ENCODE data around the gene FOXF1. TPM values are rescaled to one million over a fixed set of nuclear protein-coding genes. Genes with fewer than 3 reads are reported as not detected.

FOXF1 gene
- total and polyA plus RNA-seq, 2 experiments from 2014 or later = 2.6 to 4.4 TPM

DNA sequence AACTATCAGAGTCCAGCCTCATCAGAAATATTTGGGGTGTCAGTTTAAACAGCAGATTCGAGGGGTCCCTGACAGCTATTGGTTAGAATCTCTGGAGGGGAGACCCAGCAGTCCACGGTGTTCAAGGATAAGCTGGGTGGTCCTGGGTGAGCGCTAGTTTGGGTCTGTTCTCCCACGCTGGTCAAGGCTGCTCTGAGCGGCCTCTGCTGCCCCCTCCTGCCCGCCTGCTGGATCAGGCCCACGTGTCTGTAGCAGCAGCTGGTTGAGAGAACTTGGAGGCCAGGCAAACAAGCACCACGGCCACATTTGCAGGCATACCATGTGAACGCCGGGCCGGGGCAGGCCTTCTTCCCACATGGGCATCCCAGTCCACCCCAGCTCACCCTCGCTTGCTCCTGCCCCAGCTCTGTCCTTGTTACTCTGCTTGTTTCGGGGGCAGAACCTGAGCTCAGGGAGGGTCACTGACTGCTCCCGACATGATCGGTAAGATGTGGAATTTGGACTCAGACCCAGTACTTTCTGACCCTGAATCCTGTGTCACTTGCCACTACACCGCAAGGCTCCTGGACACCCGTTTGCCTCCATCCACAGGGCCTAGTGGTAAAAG, 7.4 kb downstream of the FOXF1 start:
- H3K4me1 ChIP-seq (ENCODE audit: low read depth) = peaks cover 7% of the 10 kb centered on the region
- H3K27me3 ChIP-seq = peaks cover 69% of the 10 kb centered on the region
- peak; percentile 78 to 79 for DNase-seq (ENCODE audit: low read depth in 1 of 2, low spot score in 1 of 2)
- H3K27ac ChIP-seq = no peak overlapping the region
- H3K36me3 ChIP-seq = no peaks in the 10 kb centered on the region
- TF ChIP-seq, protein P1, sequence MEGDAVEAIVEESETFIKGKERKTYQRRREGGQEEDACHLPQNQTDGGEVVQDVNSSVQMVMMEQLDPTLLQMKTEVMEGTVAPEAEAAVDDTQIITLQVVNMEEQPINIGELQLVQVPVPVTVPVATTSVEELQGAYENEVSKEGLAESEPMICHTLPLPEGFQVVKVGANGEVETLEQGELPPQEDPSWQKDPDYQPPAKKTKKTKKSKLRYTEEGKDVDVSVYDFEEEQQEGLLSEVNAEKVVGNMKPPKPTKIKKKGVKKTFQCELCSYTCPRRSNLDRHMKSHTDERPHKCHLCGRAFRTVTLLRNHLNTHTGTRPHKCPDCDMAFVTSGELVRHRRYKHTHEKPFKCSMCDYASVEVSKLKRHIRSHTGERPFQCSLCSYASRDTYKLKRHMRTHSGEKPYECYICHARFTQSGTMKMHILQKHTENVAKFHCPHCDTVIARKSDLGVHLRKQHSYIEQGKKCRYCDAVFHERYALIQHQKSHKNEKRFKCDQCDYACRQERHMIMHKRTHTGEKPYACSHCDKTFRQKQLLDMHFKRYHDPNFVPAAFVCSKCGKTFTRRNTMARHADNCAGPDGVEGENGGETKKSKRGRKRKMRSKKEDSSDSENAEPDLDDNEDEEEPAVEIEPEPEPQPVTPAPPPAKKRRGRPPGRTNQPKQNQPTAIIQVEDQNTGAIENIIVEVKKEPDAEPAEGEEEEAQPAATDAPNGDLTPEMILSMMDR (IDR thresholded peaks at IDR 0.05; ENCODE audit: low read depth, low read length) = peak; percentile 90
- no peak overlapping the region for H3K4me3 ChIP-seq
- H3K9me3 ChIP-seq (ENCODE audit: low read depth) = no peaks in the 10 kb centered on the region

DNA sequence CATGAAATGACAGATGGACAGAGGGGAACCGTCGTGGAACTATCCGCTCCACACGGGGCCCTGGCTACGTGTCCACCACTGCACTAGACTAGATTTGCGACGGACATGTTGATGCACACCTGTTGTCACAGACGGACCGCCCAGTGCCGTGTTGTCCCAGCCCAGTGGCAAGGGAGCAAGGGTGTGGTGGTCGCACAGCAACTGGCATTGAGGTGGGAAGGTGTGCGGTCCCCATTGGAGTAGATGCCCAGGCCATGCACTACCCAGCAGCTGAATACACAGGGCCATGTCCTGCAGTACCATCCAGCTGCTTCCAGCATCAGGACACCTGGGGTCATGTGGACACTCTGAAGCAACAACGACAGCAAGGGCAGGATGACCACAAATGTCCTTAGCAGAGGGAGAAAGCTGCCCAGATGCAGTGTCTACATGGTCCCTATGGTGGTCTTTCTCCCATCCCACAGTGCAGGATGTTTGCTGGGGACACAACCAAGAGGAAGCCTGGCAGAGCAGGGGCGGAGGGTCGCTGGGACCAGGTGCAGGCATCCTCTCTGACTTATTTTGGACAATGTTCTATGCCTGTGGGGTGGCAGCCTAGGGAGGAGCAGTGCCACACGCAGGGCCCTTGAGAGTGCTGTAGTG, 8.8 kb downstream of the FOXF1 start:
- H3K4me1 ChIP-seq (ENCODE audit: low read depth) = peaks cover 7% of the 10 kb centered on the region
- H3K27me3 ChIP-seq = peaks cover 55% of the 10 kb centered on the region
- H3K9me3 ChIP-seq (ENCODE audit: low read depth) = no peaks in the 10 kb centered on the region
- DNase-seq (ENCODE audit: low read depth in 1 of 2, low spot score in 1 of 2) = no peak
- H3K27ac ChIP-seq = no peak overlapping the region
- H3K4me3 ChIP-seq = no peak overlapping the region
- no peaks in the 10 kb centered on the region for H3K36me3 ChIP-seq
- TF ChIP-seq, protein P1 (IDR thresholded peaks at IDR 0.05; ENCODE audit: low read depth, low read length) = no peak

DNA sequence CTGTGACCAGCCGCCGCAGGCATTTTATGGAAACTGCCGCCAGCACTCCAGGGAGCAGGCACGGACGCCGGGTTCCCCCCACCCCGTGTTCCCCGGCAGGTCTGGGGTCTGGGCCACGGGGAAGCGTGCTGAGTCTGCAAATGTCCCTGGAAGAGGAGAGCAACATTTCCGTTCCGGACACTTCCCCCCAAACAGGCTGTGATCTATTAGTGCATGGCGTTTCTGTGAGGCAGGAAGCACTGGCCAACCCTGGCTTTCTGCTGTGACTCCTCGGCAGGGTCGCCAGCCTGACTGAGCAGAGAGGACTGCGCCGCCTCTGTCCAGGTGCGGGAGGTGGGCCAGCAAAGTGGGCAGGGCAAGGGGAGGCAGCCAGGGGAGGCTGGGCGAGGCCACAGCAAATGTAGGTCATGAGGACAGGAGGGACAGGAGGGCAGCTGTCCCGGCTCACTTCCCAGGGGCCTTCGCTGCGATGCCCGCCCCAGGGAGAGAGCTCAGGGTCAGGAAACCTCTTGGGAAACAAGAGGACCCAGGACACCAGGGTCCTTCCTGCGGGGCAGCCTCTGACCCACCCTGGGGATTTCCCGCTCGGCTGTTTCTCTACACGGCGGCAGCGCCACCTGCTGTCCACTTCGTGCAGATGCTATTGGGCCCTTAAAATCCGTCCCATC, 9.5 kb downstream of the FOXF1 start:
- no peaks in the 10 kb centered on the region for H3K36me3 ChIP-seq
- no peak overlapping the region for H3K4me3 ChIP-seq
- H3K4me1 ChIP-seq (ENCODE audit: low read depth) = peaks cover 7% of the 10 kb centered on the region
- no peak overlapping the region for H3K27ac ChIP-seq
- TF ChIP-seq, protein P1 (IDR thresholded peaks at IDR 0.05; ENCODE audit: low read depth, low read length) = peak; percentile 91
- H3K27me3 ChIP-seq = peaks cover 48% of the 10 kb centered on the region
- DNase-seq (ENCODE audit: low read depth in 1 of 2, low spot score in 1 of 2) = peak; percentile 59 to 83
- no peaks in the 10 kb centered on the region for H3K9me3 ChIP-seq (ENCODE audit: low read depth)

DNA sequence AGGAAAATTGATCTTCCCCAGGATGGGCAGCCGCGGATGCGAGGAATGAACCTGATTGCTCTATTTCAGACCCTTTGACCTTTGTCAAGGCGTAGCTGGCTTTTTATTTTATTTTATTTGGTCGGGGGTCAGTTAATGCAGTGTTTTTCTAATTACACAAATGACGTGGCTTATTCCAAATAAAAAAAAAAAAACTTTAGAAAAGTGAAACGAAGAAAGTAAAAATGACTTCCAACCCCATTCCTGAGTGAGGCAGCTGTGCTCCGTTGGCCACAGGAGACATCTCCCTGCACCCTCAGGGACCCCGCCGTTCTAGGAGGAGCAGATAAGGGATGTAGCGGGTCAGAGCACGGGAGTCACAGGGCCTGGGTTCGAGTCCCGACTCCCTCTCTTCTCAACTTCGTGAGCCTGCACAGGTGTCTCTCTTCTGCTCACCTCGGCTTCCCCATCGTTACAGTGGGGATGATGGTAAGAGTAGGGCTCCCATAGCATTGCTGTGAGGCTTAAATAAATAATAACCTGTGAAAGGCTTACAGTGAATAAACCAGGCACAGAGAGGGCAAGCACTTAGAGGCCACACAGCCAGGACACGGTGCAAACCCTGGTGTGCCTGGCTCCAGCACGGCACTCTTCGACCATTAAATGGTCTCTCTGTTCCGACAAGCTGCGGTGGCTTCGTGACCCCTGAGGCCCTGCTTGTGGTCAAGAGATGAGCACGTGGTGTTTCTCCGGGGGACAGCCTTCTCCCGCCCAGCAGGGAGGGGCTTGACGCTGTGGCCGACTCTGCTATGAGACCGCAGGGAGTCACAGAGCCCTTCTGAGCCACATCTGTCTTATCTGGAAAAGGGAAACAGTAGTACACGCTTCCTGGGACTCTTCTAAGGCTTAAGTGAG, 10.2 kb downstream of the FOXF1 start:
- H3K9me3 ChIP-seq (ENCODE audit: low read depth) = no peaks in the 10 kb centered on the region
- no peak overlapping the region for H3K27ac ChIP-seq
- TF ChIP-seq, protein P1 (IDR thresholded peaks at IDR 0.05; ENCODE audit: low read depth, low read length) = no peak
- DNase-seq (ENCODE audit: low read depth in 1 of 2, low spot score in 1 of 2) = no peak
- H3K27me3 ChIP-seq = peaks cover 41% of the 10 kb centered on the region
- H3K36me3 ChIP-seq = no peaks in the 10 kb centered on the region
- peaks cover 4% of the 10 kb centered on the region for H3K4me1 ChIP-seq (ENCODE audit: low read depth)
- H3K4me3 ChIP-seq = no peak overlapping the region
